HepG2 (cell line): ENCODE results near the gene TMCO6. TPM values are rescaled to one million over a fixed set of nuclear protein-coding genes. Genes with fewer than 3 reads are reported as not detected.

ENCODE experiments used
- ARID4A ChIP-seq: sonication (generic); formaldehyde crosslinking; IDR thresholded peaks from 2 replicates; pipeline ENCODE4 v1.5.0; 2020; ENCODE audit warnings: mild to moderate bottlenecking, missing genetic modification reagents, borderline replicate concordance
- CERS6 ChIP-seq: sonication (generic); formaldehyde crosslinking; IDR thresholded peaks from 2 replicates; pipeline ENCODE4 v1.5.0; 2020; ENCODE audit warnings: missing genetic modification reagents
- GATA4 ChIP-seq: sonication (generic); IDR thresholded peaks from 2 replicates; pipeline ENCODE4 v1.6.1; 2016; ENCODE audit warnings: antibody characterized with exemption, low read depth, borderline replicate concordance
- GLMP ChIP-seq: sonication (generic); formaldehyde crosslinking; IDR thresholded peaks from 2 replicates; pipeline ENCODE4 v1.9.0; 2021; ENCODE audit warnings: missing genetic modification reagents, mild to moderate bottlenecking, borderline replicate concordance
- KDM5A ChIP-seq: fragments of 200-600 bp; sonication (generic); IDR thresholded peaks from 2 replicates; pipeline ENCODE4 v1.7.0; 2018; ENCODE audit warnings: antibody characterized with exemption, mild to moderate bottlenecking, low read length, borderline replicate concordance
- RBAK ChIP-seq: sonication (generic); formaldehyde crosslinking; IDR thresholded peaks from 2 replicates; pipeline ENCODE4 v1.5.1; 2020; ENCODE audit warnings: mild to moderate bottlenecking, missing genetic modification reagents
- SP5 ChIP-seq: IDR thresholded peaks from 2 replicates; pipeline ENCODE4 v1.6.1; 2016; ENCODE audit warnings: low read depth, borderline replicate concordance
- SRY ChIP-seq: sonication (generic); formaldehyde crosslinking; IDR thresholded peaks from 2 replicates; pipeline ENCODE4 v1.8.0; 2022; ENCODE audit warnings: mild to moderate bottlenecking, missing genetic modification reagents
- ZBTB20 ChIP-seq: sonication (generic); formaldehyde crosslinking; IDR thresholded peaks from 2 replicates; pipeline ENCODE4 v1.8.1; 2023; ENCODE audit warnings: missing genetic modification reagents, low read depth, mild to moderate bottlenecking, borderline replicate concordance
- ZBTB46 ChIP-seq: sonication (generic); formaldehyde crosslinking; IDR thresholded peaks from 2 replicates; pipeline ENCODE4 v1.4.0; 2020; ENCODE audit warnings: mild to moderate bottlenecking, missing genetic modification reagents, borderline replicate concordance
- ZNF225 ChIP-seq: sonication (generic); formaldehyde crosslinking; IDR thresholded peaks from 2 replicates; pipeline ENCODE4 v1.4.0; 2020; ENCODE audit warnings: mild to moderate bottlenecking, missing genetic modification reagents
- ZNF253 ChIP-seq: sonication (generic); formaldehyde crosslinking; IDR thresholded peaks from 2 replicates; pipeline ENCODE4 v1.8.0; 2022; ENCODE audit warnings: mild to moderate bottlenecking, missing genetic modification reagents, borderline replicate concordance
- ZNF274 ChIP-seq: sonication (generic); formaldehyde crosslinking; IDR thresholded peaks from 2 replicates; pipeline ENCODE4 v1.5.1; 2020; ENCODE audit warnings: mild to moderate bottlenecking, missing genetic modification reagents
- ZNF747 ChIP-seq: sonication (generic); formaldehyde crosslinking; IDR thresholded peaks from 2 replicates; pipeline ENCODE4 v1.8.1; 2023; ENCODE audit warnings: missing genetic modification reagents, mild to moderate bottlenecking, borderline replicate concordance
- ZSCAN20 ChIP-seq: sonication (generic); formaldehyde crosslinking; IDR thresholded peaks from 2 replicates; pipeline ENCODE4 v1.4.0; 2020; ENCODE audit warnings: missing genetic modification reagents, mild to moderate bottlenecking, borderline replicate concordance
- ZXDC ChIP-seq: sonication (generic); formaldehyde crosslinking; IDR thresholded peaks from 2 replicates; pipeline ENCODE4 v1.5.0; 2020; ENCODE audit warnings: mild to moderate bottlenecking, missing genetic modification reagents
- polyA plus RNA-seq, 8 experiments: library from polyadenylated mRNA; depleted of rRNA in 3 of 8; stranded (reverse) in 7 of 8; unstranded in 1 of 8; fragments of >200 nt; fragmentation: Illumina TruSeq in 4 of 8; extraction: Trizol in 4 of 8; gene quantifications; 2 replicates each; pipeline versions ENCODE4 v1.2.1 to v1.2.3, GENCODE V29; 2011 to 2016; ENCODE audit warnings: low read depth in 4 of 8, missing spikeins in 1 of 8, mixed read lengths in 1 of 8; ENCODE audit not compliant: insufficient read depth in 1 of 8
- total RNA-seq, 5 experiments: library from RNA; depleted of rRNA; stranded (reverse); fragments of >200 nt; fragmentation: Illumina TruSeq; extraction: Trizol; gene quantifications; 2 replicates each; pipeline ENCODE4 v1.2.3, GENCODE V29; 2016; ENCODE audit warnings: low read depth in 1 of 5

The TMCO6 gene
- total and polyA plus RNA-seq, 2 of the 13 experiments (the other 11 are each of a cell fraction or from before 2014, with no cell fraction given) = 16.6 to 28.2 TPM

- TF ChIP-seq CERS6 (CRISPR knock-in tag) = 0 out of 2 replicates have a peak, but pooled peaks have one; percentile 24
- no peak for TF ChIP-seq SP5
- no peak for TF ChIP-seq ZBTB46 (CRISPR knock-in tag)
- no peak; the same call in 1 of the 2 replicates for TF ChIP-seq ZNF747 (CRISPR knock-in tag)
- 0 out of 2 replicates have a peak, but pooled peaks have one; percentile 37 for TF ChIP-seq SRY (CRISPR knock-in tag)
- TF ChIP-seq GLMP = no peak
- no peak for TF ChIP-seq RBAK (CRISPR knock-in tag)
- TF ChIP-seq ZNF274 (CRISPR knock-in tag) = peak; percentile 54; the same call in 1 of the 2 replicates
- peak; percentile 98 for TF ChIP-seq ARID4A (CRISPR knock-in tag)
- peak; percentile 80; the same call in 1 of the 2 replicates for TF ChIP-seq ZSCAN20
- TF ChIP-seq ZNF253 = no peak
- TF ChIP-seq KDM5A = peak; percentile 93
- TF ChIP-seq ZBTB20 (CRISPR knock-in tag) = no peak; the same call in 1 of the 2 replicates
- TF ChIP-seq GATA4 = no peak
- peak; percentile 12; the same call in 1 of the 2 replicates for TF ChIP-seq ZNF225
- peak; percentile 89 for TF ChIP-seq ZXDC
These were observed 52.0 kb downstream of the TMCO6 start, which contains the start of the genes HARS1 and HARS2 (continued) for GRCh38 chr5:140690941-140691924.
